H1 (cell line): ENCODE data around the gene SND1. TPM values are rescaled to one million over a fixed set of nuclear protein-coding genes. Genes with fewer than 3 reads are reported as not detected.

ENCODE experiments used
- CTCF ChIA-PET: fragments of 300-600 bp; sonication (Branson Sonifier 250); formaldehyde crosslinking; loops from one replicate; lab custom pipeline; 2021; ENCODE audit not compliant: partially characterized antibody; lab: Charles Lee
- POLR2A ChIA-PET: fragments of 300-600 bp; sonication (Branson Sonifier 250); formaldehyde crosslinking; loops from one replicate; lab custom pipeline; 2021; ENCODE audit warnings: inconsistent platforms; ENCODE audit not compliant: partially characterized antibody; lab: Charles Lee
- DNase-seq, 2 experiments: peaks; one replicate each; pipeline versions ENCODE4 v3.0.0 to v3.0.0-alpha.2; 2010 to 2022; ENCODE audit warnings: low spot score in 2 of 2, low read depth in 1 of 2, mixed read lengths in 1 of 2
- FAIRE-seq: peaks from 2 replicates; lab custom pipeline; 2011; peaks lifted over from hg19 to GRCh38; lab: Jason Lieb, UNC
- H2AFZ ChIP-seq: 2 replicates; pipeline ENCODE4 v1.8.1; 2012; ENCODE audit warnings: low read length, inconsistent platforms
- H2AK5ac ChIP-seq: 2 replicates; pipeline ENCODE4 v1.6.1; 2013; ENCODE audit warnings: low read depth, low read length
- H2BK120ac ChIP-seq: replicated peaks from 2 replicates; pipeline ENCODE3; 2013; ENCODE audit warnings: low read depth, low read length, inconsistent platforms
- H2BK12ac ChIP-seq: 2 replicates; pipeline ENCODE4 v1.6.1; 2013; ENCODE audit warnings: low read depth, low read length
- H2BK15ac ChIP-seq: 2 replicates; pipeline ENCODE4 v1.6.1; 2013; ENCODE audit warnings: low read length
- H2BK20ac ChIP-seq: 2 replicates; pipeline ENCODE4 v1.6.1; 2013; ENCODE audit warnings: low read length
- H2BK5ac ChIP-seq: 2 replicates; pipeline ENCODE4 v1.6.1; 2013; ENCODE audit warnings: low read depth, low read length
- H3K14ac ChIP-seq: 2 replicates; pipeline ENCODE4 v1.6.1; 2013; ENCODE audit warnings: inconsistent platforms; ENCODE audit not compliant: insufficient read length
- H3K18ac ChIP-seq: 2 replicates; pipeline ENCODE4 v1.6.1; 2013; ENCODE audit warnings: low read length; ENCODE audit errors: extremely low read depth
- H3K23ac ChIP-seq: 2 replicates; pipeline ENCODE4 v1.6.1; 2013; ENCODE audit warnings: inconsistent platforms; ENCODE audit not compliant: insufficient read length
- H3K23me2 ChIP-seq: 2 replicates; pipeline ENCODE4 v1.6.1; 2013; ENCODE audit warnings: low read depth, low read length
- H3K27ac ChIP-seq: 2 replicates; pipeline ENCODE4 v1.6.1; 2011; ENCODE audit warnings: low read depth, low read length, inconsistent platforms
- H3K27me3 ChIP-seq, 4 experiments: replicated peaks in 1 of 4; 1 replicate in 1 of 4; 2 replicates in 3 of 4; pipeline versions ENCODE4 v1.6.1 to v1.8.1; 2011 to 2013; ENCODE audit warnings: low read length in 3 of 4, mild to moderate bottlenecking in 3 of 4, inconsistent platforms in 2 of 4, mixed read lengths in 2 of 4, moderate library complexity in 1 of 4; ENCODE audit not compliant: control insufficient read depth in 3 of 4, insufficient read depth in 3 of 4; ENCODE audit errors: extremely low read depth in 1 of 4
- H3K36me3 ChIP-seq, 4 experiments: 2 replicates each; pipeline versions ENCODE4 v1.6.1 to v1.8.1; 2011 to 2013; ENCODE audit warnings: mild to moderate bottlenecking in 4 of 4, low read length in 3 of 4, moderate library complexity in 2 of 4, control low read depth in 1 of 4, inconsistent platforms in 1 of 4; ENCODE audit not compliant: insufficient read depth in 4 of 4, control insufficient read depth in 2 of 4
- H3K4ac ChIP-seq: replicated peaks from 2 replicates; pipeline ENCODE3; 2013; ENCODE audit warnings: low read length, low read depth, mixed read lengths, inconsistent platforms; ENCODE audit not compliant: insufficient read length
- H3K4me1 ChIP-seq, 4 experiments: replicated peaks in 1 of 4; 1 replicate in 1 of 4; 2 replicates in 3 of 4; pipeline versions ENCODE4 v1.6.1 to v1.8.1; 2011 to 2013; ENCODE audit warnings: low read length in 3 of 4, inconsistent platforms in 2 of 4, mixed read lengths in 1 of 4; ENCODE audit not compliant: insufficient read depth in 4 of 4, control insufficient read depth in 3 of 4
- H3K4me2 ChIP-seq, 2 experiments: 2 replicates each; pipeline versions ENCODE4 v1.6.1 to v1.8.1; 2011 to 2013; ENCODE audit warnings: low read depth in 2 of 2, low read length in 2 of 2, control low read depth in 1 of 2, inconsistent platforms in 1 of 2, mild to moderate bottlenecking in 1 of 2; ENCODE audit not compliant: insufficient read depth in 1 of 2
- H3K4me3 ChIP-seq, 4 experiments: fragments of 200-600, 300-600 bp in 1 of 4; sonication (generic), shearing (Covaris generic), sonication (Bioruptor Twin) in 1 of 4; 2 replicates each; pipeline versions ENCODE4 v1.5.1 to v1.8.1; 2011 to 2016; ENCODE audit warnings: low read length in 4 of 4, low read depth in 3 of 4, control low read depth in 2 of 4, inconsistent platforms in 2 of 4, mild to moderate bottlenecking in 2 of 4, mixed read lengths in 1 of 4, moderate library complexity in 1 of 4; ENCODE audit not compliant: insufficient read depth in 2 of 4; ENCODE audit errors: extremely low read depth in 1 of 4
- H3K56ac ChIP-seq: replicated peaks from 2 replicates; pipeline ENCODE3; 2013; ENCODE audit warnings: low read depth, mild to moderate bottlenecking, mixed read lengths, low read length, inconsistent platforms; ENCODE audit not compliant: insufficient read length
- H3K79me1 ChIP-seq: 2 replicates; pipeline ENCODE4 v1.6.1; 2013; ENCODE audit warnings: low read depth, low read length, control low read depth
- H3K79me2 ChIP-seq, 2 experiments: 2 replicates each; pipeline versions ENCODE4 v1.6.1 to v1.8.1; 2012 to 2013; ENCODE audit warnings: low read length in 2 of 2, mild to moderate bottlenecking in 2 of 2, inconsistent platforms in 1 of 2; ENCODE audit not compliant: insufficient read depth in 2 of 2, control insufficient read depth in 1 of 2
- H3K9ac ChIP-seq, 4 experiments: replicated peaks in 1 of 4; 1 replicate in 1 of 4; 2 replicates in 3 of 4; pipeline versions ENCODE4 v1.6.1 to v1.8.1; 2011 to 2013; ENCODE audit warnings: low read depth in 3 of 4, low read length in 3 of 4, control low read depth in 2 of 4, mild to moderate bottlenecking in 2 of 4, moderate library complexity in 2 of 4, inconsistent platforms in 1 of 4; ENCODE audit errors: extremely low read depth in 1 of 4
- H3K9me3 ChIP-seq, 2 experiments: 2 replicates each; pipeline versions ENCODE4 v1.6.1 to v1.8.1; 2012 to 2013; ENCODE audit warnings: mild to moderate bottlenecking in 2 of 2, moderate library complexity in 2 of 2, control low read depth in 1 of 2, inconsistent platforms in 1 of 2, low read depth in 1 of 2, low read length in 1 of 2, mixed read lengths in 1 of 2; ENCODE audit not compliant: insufficient read depth in 2 of 2
- H4K20me1 ChIP-seq, 2 experiments: replicated peaks in 1 of 2; 2 replicates each; pipeline versions ENCODE3 to v1.8.1; 2011 to 2013; ENCODE audit warnings: inconsistent platforms in 2 of 2, low read length in 2 of 2, mild to moderate bottlenecking in 1 of 2; ENCODE audit not compliant: insufficient read depth in 2 of 2, control insufficient read depth in 1 of 2
- H4K5ac ChIP-seq: 2 replicates; pipeline ENCODE4 v1.6.1; 2013; ENCODE audit warnings: low read length, low read depth, mixed read lengths, inconsistent platforms; ENCODE audit not compliant: insufficient read length
- H4K8ac ChIP-seq: 2 replicates; pipeline ENCODE4 v1.8.0; 2013; ENCODE audit warnings: mild to moderate bottlenecking, moderate library complexity, low read length, inconsistent platforms; ENCODE audit not compliant: insufficient read depth; ENCODE audit errors: extremely low read depth
- H4K91ac ChIP-seq: replicated peaks from 2 replicates; pipeline ENCODE3; 2013; ENCODE audit warnings: low read length, mixed read lengths, inconsistent platforms; ENCODE audit not compliant: insufficient read length
- RNF2 ChIP-seq: fragments of 200-900, 300-1000 bp; sonication (generic); IDR thresholded peaks from 2 replicates; pipeline ENCODE4 v1.7.1; 2016; ENCODE audit warnings: borderline replicate concordance, low read depth, mild to moderate bottlenecking, antibody characterized with exemption, low read length; ENCODE audit not compliant: poor library complexity, severe bottlenecking; ENCODE audit errors: missing control alignments
- WGBS, 2 experiments: shearing (Covaris generic) in 1 of 2; methylation state at CpG; one replicate each; pipeline versions ENCODE4 v1.1.6 to v1.1.7; 2013 to 2015; ENCODE audit warnings: low lambda C conversion rate in 2 of 2, mixed read lengths in 2 of 2, inconsistent platforms in 1 of 2, low coverage in 1 of 2, missing lambda C conversion rate in 1 of 2; ENCODE audit not compliant: insufficient replicate concordance in 2 of 2, insufficient coverage in 1 of 2, insufficient read length in 1 of 2; ENCODE audit errors: extremely low coverage in 1 of 2, missing lambda C conversion rate in 1 of 2; 5-methylcytosine and 5-hydroxymethylcytosine counted together
- polyA plus RNA-seq, 7 experiments: library from polyadenylated mRNA; depleted of rRNA in 3 of 7; stranded (reverse) in 5 of 7; unstranded in 2 of 7; fragments of >200 nt in 5 of 7; fragments of 200-250 nt in 2 of 7; gene quantifications; 1 replicate in 5 of 7; 2 replicates in 1 of 7; 4 replicates in 1 of 7; pipeline versions ENCODE4 v1.2.1 to v1.2.3, GENCODE V29; 2011 to 2013; ENCODE audit warnings: missing spikeins in 2 of 7, mixed read lengths in 2 of 7
- total RNA-seq: library from RNA; stranded (reverse); fragmentation: NEBNext Ultra II Directional; extraction: Animal tissue kit (Norgen Biotek cat#: 25700); gene quantifications from 2 replicates; pipeline ENCODE4 v1.2.1, GENCODE V29; 2021

The SND1 gene
- total and polyA plus RNA-seq, 2 of the 8 experiments (the other 6 are each of a cell fraction or from before 2014, with no cell fraction given) = 122 to 290 TPM

DNA sequence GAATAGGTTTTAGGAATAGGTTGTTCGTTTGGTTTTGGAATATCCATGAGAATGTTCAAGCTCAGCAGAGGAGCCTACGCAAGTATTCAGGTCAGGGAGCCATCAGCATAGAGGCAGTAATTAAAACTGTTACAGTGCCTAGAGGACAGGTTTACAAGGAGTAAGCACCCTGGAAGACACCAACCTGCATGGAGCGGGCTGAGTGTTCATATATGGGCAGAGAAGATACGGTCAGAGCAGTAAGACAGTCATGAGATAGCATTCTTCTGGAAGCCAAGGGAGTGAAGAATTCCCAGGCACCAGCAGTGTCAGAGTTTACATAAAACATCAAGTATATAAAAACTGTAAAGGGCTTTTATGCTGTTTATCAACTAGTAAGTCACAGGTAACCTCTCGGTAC, 282.7 kb downstream of the SND1 start:
- H2AK5ac ChIP-seq = no peak overlapping the region
- 98% methylated on average over 5 of the region's 5 CpGs; no CpG with 5 or more reads in 1 of the 2 experiments for WGBS, 2 experiments
- H4K5ac ChIP-seq = no peak overlapping the region
- no peaks in the 10 kb centered on the region for H4K20me1 ChIP-seq
- CTCF ChIA-PET = interaction anchor here (1.2 to 2.0 kb wide), 2 partner anchors 85 to 274 kb away, joined by 5 to 9 read pairs; no protein-coding TSS in a partner anchor
- H2BK120ac ChIP-seq = no peak overlapping the region
- peaks cover 3% of the 10 kb centered on the region; the same call in 1 of the 2 replicates for H3K79me1 ChIP-seq
- H3K18ac ChIP-seq = no peak overlapping the region
- H3K9me3 ChIP-seq = no peaks in the 10 kb centered on the region
- H3K79me2 ChIP-seq = no peaks in the 10 kb centered on the region; a peak in 1 of 4 replicates
- H3K4ac ChIP-seq = no peak overlapping the region
- no peaks in the 10 kb centered on the region for H3K23me2 ChIP-seq
- no peak overlapping the region for H3K56ac ChIP-seq
- no peaks in the 10 kb centered on the region for H3K27me3 ChIP-seq
- no peak for TF ChIP-seq RNF2
- no peak overlapping the region for H2BK15ac ChIP-seq
- H3K14ac ChIP-seq = no peak overlapping the region
- no peak overlapping the region for H3K4me3 ChIP-seq
- no peak overlapping the region for H4K8ac ChIP-seq
- H3K27ac ChIP-seq = no peak overlapping the region
- no peak overlapping the region for H2BK12ac ChIP-seq
- no peak overlapping the region for H2BK20ac ChIP-seq
- H2BK5ac ChIP-seq = no peak overlapping the region
- POLR2A ChIA-PET = no interaction called here
- no peak overlapping the region for H3K23ac ChIP-seq
- H3K4me1 ChIP-seq = peaks cover 2 to 13% (median 3%) of the 10 kb centered on the region in 4 experiments; a peak in 4 of 7 replicates
- no peak overlapping the region for H3K9ac ChIP-seq
- DNase-seq = no peak
- no peak overlapping the region for H3K4me2 ChIP-seq
- H2AFZ ChIP-seq = no peak overlapping the region
- no peak overlapping the region for H4K91ac ChIP-seq
- peaks cover 1 to 18% (median 8%) of the 10 kb centered on the region in 4 experiments; a peak in 7 of 8 replicates for H3K36me3 ChIP-seq
- no peak for FAIRE-seq
